Activated CD4-positive, alpha-beta memory T cell treated with anti-CD3 and anti-CD28 coated beads, Interleukin-2, amount 10 ng/mL, durations not matched to agents 7 days and 5 days (primary cell): ENCODE results near the gene DAO. TPM values are rescaled to one million over a fixed set of nuclear protein-coding genes. Genes with fewer than 3 reads are reported as not detected.
"Not testable (repeated sequence)": the region's sequence is repeated elsewhere in the genome, so short reads cannot be mapped to it uniquely, and the experiment has no call there.

Experiments used
- CTCF ChIA-PET: fragments of 350-600 bp; sonication (Branson Sonifier 250); formaldehyde crosslinking; loops from one replicate; lab custom pipeline; 2021; ENCODE audit warnings: antibody characterized with exemption, inconsistent platforms; lab: Charles Lee
- POLR2A ChIA-PET: fragments of 350-600 bp; sonication (Branson Sonifier 250); formaldehyde crosslinking; loops from one replicate; lab custom pipeline; 2021; ENCODE audit warnings: antibody characterized with exemption; lab: Charles Lee
- DNase-seq: peaks from one replicate; pipeline ENCODE4 v3.0.0-alpha.2; 2020
- H3K27ac Mint-ChIP-seq: one replicate; pipeline ENCODE4 v1.8.0; 2021; ENCODE audit warnings: mild to moderate bottlenecking, mixed read lengths
- H3K27me3 Mint-ChIP-seq: one replicate; pipeline ENCODE4 v1.8.0; 2021; ENCODE audit warnings: mixed read lengths
- H3K36me3 Mint-ChIP-seq: one replicate; pipeline ENCODE4 v1.8.0; 2021; ENCODE audit warnings: low read depth, mixed read lengths
- H3K4me1 Mint-ChIP-seq: one replicate; pipeline ENCODE4 v1.8.0; 2021; ENCODE audit warnings: mixed read lengths
- H3K4me3 Mint-ChIP-seq: one replicate; pipeline ENCODE4 v1.8.0; 2021; ENCODE audit warnings: mild to moderate bottlenecking, mixed read lengths
- H3K9me3 Mint-ChIP-seq: one replicate; pipeline ENCODE4 v1.8.0; 2021; ENCODE audit warnings: mixed read lengths
- total RNA-seq, 2 experiments: library from RNA; stranded (reverse); gene quantifications; one replicate each; pipeline ENCODE4 v1.2.3, GENCODE V29; 2021

The DAO gene
- total RNA-seq, 2 experiments from 2014 or later: not detected

GRCh38 chr12:108839018-108839889 is 40.6 kb upstream of the DAO start:
- peak overlapping the region; percentile 81 for H3K27ac Mint-ChIP-seq
- H3K4me3 Mint-ChIP-seq: peak overlapping the region; percentile 35
- POLR2A ChIA-PET: interaction anchor here (0.6 to 6.1 kb wide), 11 partner anchors 10 to 1682 kb away, joined by 3 to 62 read pairs (median 8); partner anchors contain the start of genes SART3, SELPLG and SSH1
- CTCF ChIA-PET: interaction anchor here (0.5 to 4.5 kb wide), 5 partner anchors 19 to 221 kb away, joined by 3 to 12 read pairs (median 5); partner anchors contain the start of gene SSH1
- no peaks in the 10 kb centered on the region for H3K27me3 Mint-ChIP-seq
- DNase-seq: no peak
- H3K36me3 Mint-ChIP-seq: peaks cover 67% of the 10 kb centered on the region
- H3K4me1 Mint-ChIP-seq: peaks cover 63% of the 10 kb centered on the region
- H3K9me3 Mint-ChIP-seq: peaks cover 3% of the 10 kb centered on the region

DNA sequence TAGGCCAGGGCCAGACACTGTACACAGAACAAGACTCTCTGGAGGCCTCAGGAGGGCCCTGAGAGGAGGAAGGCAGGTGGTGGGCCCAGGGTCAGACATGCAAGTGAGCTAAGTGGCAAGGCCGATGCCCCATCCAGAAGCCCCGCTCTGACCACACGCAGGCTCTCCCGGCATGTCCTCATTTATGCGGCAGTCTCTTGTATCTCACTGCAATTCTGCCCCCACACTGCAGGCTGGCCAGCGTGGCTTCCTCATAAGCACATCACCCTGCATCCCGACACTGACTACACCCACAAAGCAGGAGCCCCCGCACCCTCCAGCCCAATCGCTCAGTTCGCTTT is 40.0 kb upstream of the DAO start:
- peaks cover 64% of the 10 kb centered on the region for H3K36me3 Mint-ChIP-seq
- peaks cover 3% of the 10 kb centered on the region for H3K9me3 Mint-ChIP-seq
- DNase-seq: no peak
- ChIA-PET CTCF (interaction anchor here (4.5 kb wide), 1 partner anchor 18 kb away, joined by 12 read pairs; the partner anchor contains the start of gene SSH1), POLR2A (interaction anchor here (2.7 to 6.1 kb wide), 4 partner anchors 10 to 207 kb away, joined by 21 to 62 read pairs (median 42); partner anchors contain the start of genes SELPLG and SSH1)
- H3K4me3 Mint-ChIP-seq: no peak overlapping the region
- peaks cover 59% of the 10 kb centered on the region for H3K4me1 Mint-ChIP-seq
- peak overlapping the region; percentile 81 for H3K27ac Mint-ChIP-seq
- no peaks in the 10 kb centered on the region for H3K27me3 Mint-ChIP-seq

DNA sequence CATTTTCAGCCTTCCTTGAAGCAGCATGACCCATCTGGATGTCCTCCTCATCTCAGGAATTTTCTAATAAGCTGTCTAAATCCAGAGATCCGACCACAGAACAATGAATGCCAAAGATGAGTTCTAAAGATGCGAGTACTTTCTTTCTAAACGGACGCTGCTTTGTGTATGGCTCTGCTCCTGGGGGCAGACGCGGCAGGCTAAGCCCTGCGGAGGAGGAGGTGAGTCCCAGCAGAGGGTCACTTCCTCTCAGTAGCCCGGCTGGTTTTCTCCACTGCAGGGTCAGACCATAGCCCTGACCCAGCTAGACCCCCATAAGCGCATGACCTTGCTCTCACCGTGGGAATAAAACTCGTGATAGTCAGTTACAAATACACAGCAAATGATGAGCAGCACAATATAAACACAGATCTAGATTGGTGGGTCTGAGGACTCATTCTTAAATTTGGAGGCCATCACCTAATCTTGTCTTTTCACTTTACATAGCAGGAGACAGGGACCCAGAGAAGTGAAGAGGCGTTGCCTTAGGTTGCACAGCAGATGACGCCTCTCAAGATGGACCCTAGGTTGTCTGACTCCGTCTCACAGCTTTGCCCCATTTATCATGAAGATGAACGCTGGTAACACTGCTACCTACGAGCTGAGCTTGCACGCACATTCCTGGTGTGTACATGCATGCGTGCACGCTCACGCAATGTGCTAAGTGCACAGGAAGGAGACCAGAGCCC is 39.1 kb upstream of the DAO start:
- Mint-ChIP-seq H3K9me3 (peaks cover 3% of the 10 kb centered on the region), H3K36me3 (peaks cover 59% of the 10 kb centered on the region), H3K27ac (peak overlapping the region; percentile 33), H3K4me3 (no peak overlapping the region), H3K27me3 (no peaks in the 10 kb centered on the region), H3K4me1 (peaks cover 52% of the 10 kb centered on the region)
- POLR2A ChIA-PET: interaction anchor here (3.1 to 6.1 kb wide), 2 partner anchors 17 to 208 kb away, joined by 40 to 62 read pairs; partner anchors contain the start of genes SELPLG and SSH1
- no peak for DNase-seq
- CTCF ChIA-PET: interaction anchor here (0.5 to 4.5 kb wide), 2 partner anchors 17 to 186 kb away, joined by 3 to 12 read pairs; partner anchors contain the start of gene SSH1

DNA sequence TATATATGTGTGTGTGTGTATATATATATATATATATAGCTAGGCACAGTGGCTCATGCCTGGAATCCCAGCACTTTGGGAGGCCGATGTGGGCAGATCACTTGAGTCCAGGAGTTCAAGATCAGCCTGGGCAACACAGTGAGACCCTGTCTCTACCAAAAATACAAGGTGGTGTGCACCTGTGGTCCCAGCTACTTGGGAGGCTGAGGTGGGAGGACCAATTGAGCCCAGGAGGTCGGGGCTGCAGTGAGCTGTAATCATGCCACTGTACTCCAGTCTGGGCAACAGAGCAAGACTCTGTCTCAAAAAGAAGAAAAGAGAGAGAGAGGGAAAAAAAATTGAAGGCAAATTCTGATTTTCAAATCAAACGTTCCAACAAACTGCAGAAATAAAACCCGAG is 38.1 kb upstream of the DAO start:
- H3K27me3 Mint-ChIP-seq, H3K9me3 Mint-ChIP-seq, DNase-seq, CTCF ChIA-PET, H3K4me3 Mint-ChIP-seq: not testable (repeated sequence)
- H3K27ac Mint-ChIP-seq: peak overlapping the region; percentile 46
- POLR2A ChIA-PET: interaction anchor here (6.1 kb wide), 1 partner anchor 16 kb away, joined by 62 read pairs; the partner anchor contains the start of gene SSH1
- peaks cover 44% of the 10 kb centered on the region for H3K4me1 Mint-ChIP-seq
- peaks cover 62% of the 10 kb centered on the region for H3K36me3 Mint-ChIP-seq

DNA sequence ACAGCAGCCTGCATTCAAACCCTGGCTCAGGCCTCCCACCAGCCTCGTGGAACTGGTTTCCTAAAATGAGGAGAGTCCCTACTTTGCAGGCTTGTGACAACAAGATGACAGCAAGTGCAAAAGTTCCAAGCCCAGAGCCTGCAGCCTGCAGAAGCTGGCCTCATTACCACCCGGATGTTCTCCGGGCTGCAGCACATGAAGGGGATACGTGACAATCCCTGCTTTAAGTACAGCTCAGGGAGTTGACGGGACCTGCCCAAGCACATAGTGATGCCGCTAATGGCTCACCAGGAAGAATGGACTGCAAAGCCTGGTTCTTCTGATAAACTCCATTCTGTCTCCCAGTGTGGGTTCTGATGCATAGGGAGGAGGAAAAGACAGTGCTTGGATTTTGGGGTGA is 37.5 kb upstream of the DAO start:
- DNase-seq: no peak
- POLR2A ChIA-PET: interaction anchor here (6.1 kb wide), 1 partner anchor 15 kb away, joined by 62 read pairs; the partner anchor contains the start of gene SSH1

DNA sequence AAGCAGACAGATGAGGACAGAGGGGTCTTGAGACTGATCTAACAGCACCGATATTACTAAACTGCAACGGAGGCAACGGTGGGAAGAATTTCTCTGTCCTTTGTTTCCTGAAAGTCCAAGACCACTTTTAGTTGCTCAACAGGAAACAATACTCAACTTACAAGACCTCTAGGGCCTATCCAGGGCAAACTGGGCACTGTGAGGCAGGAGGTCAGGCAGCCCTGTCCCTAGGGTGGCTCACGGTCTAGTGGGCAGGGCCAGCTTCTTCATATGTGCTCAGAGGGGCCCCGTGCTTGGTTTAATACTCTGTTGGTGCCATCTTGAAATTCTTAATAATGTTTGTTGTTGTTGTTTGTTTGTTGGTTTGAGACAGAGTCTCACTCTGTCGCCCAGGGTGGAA is 36.7 kb upstream of the DAO start:
- H3K27ac Mint-ChIP-seq: no peak overlapping the region
- POLR2A ChIA-PET: interaction anchor here (6.1 kb wide), 1 partner anchor 14 kb away, joined by 62 read pairs; the partner anchor contains the start of gene SSH1
- CTCF ChIA-PET: no interaction called here
- no peaks in the 10 kb centered on the region for H3K9me3 Mint-ChIP-seq
- H3K36me3 Mint-ChIP-seq: peaks cover 67% of the 10 kb centered on the region
- H3K4me3 Mint-ChIP-seq: no peak overlapping the region
- no peaks in the 10 kb centered on the region for H3K27me3 Mint-ChIP-seq
- no peak for DNase-seq
- peaks cover 32% of the 10 kb centered on the region for H3K4me1 Mint-ChIP-seq

More for the DNA sequence above, 37.5 kb upstream of the DAO start:
- H3K9me3 Mint-ChIP-seq: no peaks in the 10 kb centered on the region
- H3K4me3 Mint-ChIP-seq: no peak overlapping the region
- peak overlapping the region; percentile 10 for H3K27ac Mint-ChIP-seq
- CTCF ChIA-PET: no interaction called here
- no peaks in the 10 kb centered on the region for H3K27me3 Mint-ChIP-seq
- H3K4me1 Mint-ChIP-seq: peaks cover 40% of the 10 kb centered on the region
- H3K36me3 Mint-ChIP-seq: peaks cover 64% of the 10 kb centered on the region

DNA sequence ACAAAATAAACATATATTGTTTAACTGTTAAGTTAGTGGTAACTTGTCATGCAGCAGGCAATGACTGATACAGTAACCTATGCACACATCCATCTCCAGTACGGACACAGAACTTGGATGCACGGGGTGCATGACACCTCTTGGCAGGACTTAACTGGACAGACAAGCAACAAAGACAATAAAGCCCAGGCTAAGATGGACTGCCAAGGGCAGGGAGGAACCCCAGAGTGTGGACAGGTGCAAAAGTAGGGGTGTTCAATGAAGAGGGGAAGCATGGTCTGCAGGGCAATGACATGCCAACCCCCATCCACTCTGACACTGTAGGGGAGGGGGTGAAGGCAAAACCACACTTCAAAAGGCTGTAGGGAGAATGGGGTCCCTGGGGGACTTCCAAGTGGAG is 34.2 kb upstream of the DAO start:
- CTCF ChIA-PET: no interaction called here
- H3K4me1 Mint-ChIP-seq: peaks cover 11% of the 10 kb centered on the region
- peaks cover 53% of the 10 kb centered on the region for H3K36me3 Mint-ChIP-seq
- DNase-seq: no peak
- peak overlapping the region; percentile 0 for H3K27ac Mint-ChIP-seq
- no peak overlapping the region for H3K4me3 Mint-ChIP-seq
- POLR2A ChIA-PET: no interaction called here
- no peaks in the 10 kb centered on the region for H3K27me3 Mint-ChIP-seq
- no peaks in the 10 kb centered on the region for H3K9me3 Mint-ChIP-seq

GRCh38 chr12:108846290-108846701 is 33.6 kb upstream of the DAO start:
- Mint-ChIP-seq H3K36me3 (peaks cover 54% of the 10 kb centered on the region), H3K4me1 (peaks cover 6% of the 10 kb centered on the region), H3K27ac (no peak overlapping the region), H3K27me3 (no peaks in the 10 kb centered on the region), H3K4me3 (no peak overlapping the region), H3K9me3 (no peaks in the 10 kb centered on the region)
- no peak for DNase-seq
- POLR2A ChIA-PET: interaction anchor here (0.6 kb wide), 1 partner anchor 676 kb away, joined by 3 read pairs; no protein-coding TSS in a partner anchor
- CTCF ChIA-PET: no interaction called here

DNA sequence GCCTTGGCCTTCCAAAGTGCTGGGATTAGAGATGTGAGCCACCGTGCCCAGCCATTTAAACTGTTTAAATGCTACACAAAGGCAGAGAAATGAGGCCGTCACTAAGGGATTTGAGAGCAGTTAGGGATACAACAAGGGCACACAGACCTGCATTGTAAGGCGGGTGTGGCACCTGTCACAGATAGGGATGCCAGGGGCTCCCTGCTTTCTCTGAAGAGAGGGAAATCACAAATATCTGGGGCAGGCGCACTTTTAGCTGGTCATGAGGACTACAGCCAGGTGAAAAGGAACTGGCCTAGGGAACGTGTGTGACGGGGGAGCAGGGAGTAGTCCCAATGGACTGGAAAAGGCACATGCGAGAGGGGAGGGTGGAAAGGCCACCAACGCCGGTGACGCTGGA is 32.2 kb upstream of the DAO start:
- H3K36me3 Mint-ChIP-seq: peaks cover 58% of the 10 kb centered on the region
- POLR2A ChIA-PET: interaction anchor here (0.8 to 3.5 kb wide), 3 partner anchors 9 to 215 kb away, joined by 3 to 21 read pairs (median 6); no protein-coding TSS in a partner anchor
- no peak overlapping the region for H3K4me3 Mint-ChIP-seq
- no peak overlapping the region for H3K27ac Mint-ChIP-seq
- no peaks in the 10 kb centered on the region for H3K27me3 Mint-ChIP-seq
- CTCF ChIA-PET: interaction anchor here (1.6 kb wide), 1 partner anchor 183 kb away, joined by 4 read pairs; no protein-coding TSS in a partner anchor
- no peaks in the 10 kb centered on the region for H3K9me3 Mint-ChIP-seq
- peaks cover 10% of the 10 kb centered on the region for H3K4me1 Mint-ChIP-seq
- no peak for DNase-seq

DNA sequence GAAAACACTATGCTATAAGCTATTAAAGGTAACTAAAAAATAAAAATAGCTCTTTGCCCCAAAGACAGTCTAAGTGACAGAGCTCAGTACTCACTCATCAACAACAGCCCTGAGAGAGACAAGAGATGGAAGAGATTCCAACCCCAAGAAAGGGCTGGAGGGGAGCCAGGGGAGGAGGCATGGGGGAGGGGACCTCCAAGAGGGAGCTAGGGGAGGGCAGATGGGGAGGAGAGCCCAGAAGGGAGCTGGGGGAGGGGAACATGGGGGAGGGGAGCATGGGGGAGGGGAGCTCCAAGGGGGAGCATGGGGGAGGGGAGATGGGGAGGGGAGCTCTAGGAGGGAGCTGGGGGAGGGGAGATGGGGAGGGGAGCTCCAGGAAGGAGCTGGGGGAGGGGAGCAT is 30.2 kb upstream of the DAO start:
- POLR2A ChIA-PET: interaction anchor here (1.2 to 3.5 kb wide), 2 partner anchors 8 to 11 kb away, joined by 5 to 21 read pairs; partner anchors contain the start of gene SSH1
- no peak overlapping the region for H3K4me3 Mint-ChIP-seq
- H3K9me3 Mint-ChIP-seq: no peaks in the 10 kb centered on the region
- H3K4me1 Mint-ChIP-seq: peaks cover 24% of the 10 kb centered on the region
- H3K27me3 Mint-ChIP-seq: no peaks in the 10 kb centered on the region
- H3K36me3 Mint-ChIP-seq: peaks cover 55% of the 10 kb centered on the region
- CTCF ChIA-PET: interaction anchor here (0.7 to 1.2 kb wide), 2 partner anchors 35 to 46 kb away, joined by 3 read pairs; no protein-coding TSS in a partner anchor
- DNase-seq: no peak
- H3K27ac Mint-ChIP-seq: no peak overlapping the region

DNA sequence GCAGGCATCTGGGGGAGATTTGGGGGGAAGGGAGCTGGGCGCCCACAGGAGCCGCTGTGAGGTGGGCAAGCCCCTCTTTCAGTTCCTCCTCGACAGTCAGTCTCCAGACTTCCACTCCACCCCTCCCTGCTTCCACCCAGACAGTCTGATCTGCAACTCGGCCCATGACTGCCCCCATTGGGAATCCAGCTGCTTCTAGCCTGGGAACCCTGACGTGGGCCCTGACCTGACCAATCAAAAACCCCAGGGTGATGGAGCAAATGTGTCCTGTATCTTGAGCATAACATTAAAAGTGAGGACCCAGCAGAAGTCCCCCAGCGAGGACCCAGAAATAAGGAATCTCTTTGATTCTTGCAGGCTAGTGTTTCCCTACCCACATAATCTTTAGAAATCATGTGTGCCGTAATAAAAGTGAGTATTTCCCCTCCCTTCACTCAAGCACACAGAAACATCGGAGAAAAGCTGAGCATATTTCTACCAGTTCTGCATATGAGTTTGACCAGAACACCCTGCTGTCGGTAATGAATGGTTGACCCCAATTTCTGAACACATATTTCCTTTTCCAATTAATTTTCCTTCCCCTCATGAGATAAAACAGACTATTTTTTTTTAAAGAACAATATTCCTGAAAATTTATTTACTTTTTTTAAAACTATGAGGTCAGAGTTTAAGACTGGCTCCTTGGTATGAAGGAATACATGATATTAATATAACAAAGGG is 28.9 kb upstream of the DAO start:
- no peaks in the 10 kb centered on the region for H3K9me3 Mint-ChIP-seq
- H3K27ac Mint-ChIP-seq: no peak overlapping the region
- peaks cover 36% of the 10 kb centered on the region for H3K4me1 Mint-ChIP-seq
- H3K27me3 Mint-ChIP-seq: no peaks in the 10 kb centered on the region
- ChIA-PET CTCF (interaction anchor here (0.7 kb wide), 1 partner anchor 49 kb away, joined by 5 read pairs; no protein-coding TSS in a partner anchor), POLR2A (interaction anchor here (0.6 to 3.5 kb wide), 3 partner anchors 10 to 219 kb away, joined by 3 to 21 read pairs (median 3); no protein-coding TSS in a partner anchor)
- DNase-seq: no peak
- H3K36me3 Mint-ChIP-seq: peaks cover 60% of the 10 kb centered on the region
- H3K4me3 Mint-ChIP-seq: no peak overlapping the region
